Measurements from ENCODE around the gene PRTN3.

GRCh38 chr19:810077-810855, 30.5 kb upstream of the PRTN3 start:
- peak; percentile 44; the same call in 1 of the 2 replicates for TF ChIP-seq POLR2AphosphoS5 (IDR thresholded peaks at IDR 0.05; ENCODE audit: low read depth, low read length)
- TF ChIP-seq POLR2A (IDR thresholded peaks at IDR 0.05; ENCODE audit: low read depth, low read length): no peak
- no peak for TF ChIP-seq TAF1 (IDR thresholded peaks at IDR 0.05; ENCODE audit: low read depth, low read length)

Measured in GM12891 (cell line).